Stimulated activated effector memory CD8-positive, alpha-beta T cell treated with anti-CD3 and anti-CD28 coated beads, Interleukin-12 subunit alpha, Interleukin-12 subunit beta, amount 100 ng/mL, for 72 hours (primary cell): ENCODE measurements around the gene PLXDC2.

Source experiments
- ATAC-seq: fragments of 150-1000 bp; cut with Tn5 transposase; 2 replicates; pipeline ENCODE4 v1.10.0; 2021
- DNase-seq, 2 donors: peaks; one replicate each; pipeline ENCODE4 v3.0.0; 2021 to 2022; ENCODE audit warnings: low spot score in 2 of 2
- H3K27ac Mint-ChIP-seq: one replicate; pipeline ENCODE4 v1.8.0; 2022; ENCODE audit warnings: mild to moderate bottlenecking, mixed read lengths
- H3K36me3 Mint-ChIP-seq: one replicate; pipeline ENCODE4 v1.8.0; 2022; ENCODE audit warnings: mild to moderate bottlenecking, mixed read lengths
- H3K4me1 Mint-ChIP-seq: one replicate; pipeline ENCODE4 v1.8.0; 2022; ENCODE audit warnings: mixed read lengths
- H3K4me3 Mint-ChIP-seq: one replicate; pipeline ENCODE4 v1.8.0; 2022; ENCODE audit warnings: mild to moderate bottlenecking, mixed read lengths
- H3K9me3 Mint-ChIP-seq: one replicate; pipeline ENCODE4 v1.8.0; 2022; ENCODE audit warnings: mixed read lengths

The PLXDC2 gene

GRCh38 chr10:20088061-20088701, 271.9 kb downstream of the PLXDC2 start:
- ATAC-seq (no peak), DNase-seq (no peak)
- Mint-ChIP-seq H3K9me3 (peaks cover 20% of the 10 kb centered on the region), H3K4me1 (no peaks in the 10 kb centered on the region), H3K27ac (no peak overlapping the region), H3K36me3 (no peaks in the 10 kb centered on the region), H3K4me3 (no peak overlapping the region)

- Mint-ChIP-seq H3K4me1 (no peaks in the 10 kb centered on the region), H3K9me3 (peaks cover 17% of the 10 kb centered on the region), H3K4me3 (no peak overlapping the region), H3K36me3 (no peaks in the 10 kb centered on the region), H3K27ac (no peak overlapping the region)
- ATAC-seq (no peak), DNase-seq (no peak)
Measured at GRCh38 chr10:20089879-20090278, 273.6 kb downstream of the PLXDC2 start.

GRCh38 chr10:20090831-20091230, 274.6 kb downstream of the PLXDC2 start:
- Mint-ChIP-seq H3K4me1 (no peaks in the 10 kb centered on the region), H3K4me3 (no peak overlapping the region), H3K9me3 (peaks cover 22% of the 10 kb centered on the region), H3K27ac (no peak overlapping the region), H3K36me3 (no peaks in the 10 kb centered on the region)
- ATAC-seq (no peak), DNase-seq (no peak)

- no peak for ATAC-seq
- Mint-ChIP-seq H3K4me3 (no peak overlapping the region), H3K36me3 (no peaks in the 10 kb centered on the region), H3K9me3 (peaks cover 26% of the 10 kb centered on the region), H3K27ac (no peak overlapping the region), H3K4me1 (no peaks in the 10 kb centered on the region)
- DNase-seq, result no peak
Measured at GRCh38 chr10:20091698-20092097, 275.5 kb downstream of the PLXDC2 start.

GRCh38 chr10:20093600-20093999, 277.4 kb downstream of the PLXDC2 start:
- DNase-seq (no peak), ATAC-seq (no peak)
- Mint-ChIP-seq H3K4me3 (no peak overlapping the region), H3K27ac (no peak overlapping the region), H3K4me1 (no peaks in the 10 kb centered on the region), H3K36me3 (no peaks in the 10 kb centered on the region), H3K9me3 (peaks cover 22% of the 10 kb centered on the region)

- H3K4me1 Mint-ChIP-seq, result no peaks in the 10 kb centered on the region
- peaks cover 24% of the 10 kb centered on the region for H3K9me3 Mint-ChIP-seq
- H3K27ac Mint-ChIP-seq, result no peak overlapping the region
- DNase-seq (no peak), ATAC-seq (no peak)
- no peak overlapping the region for H3K4me3 Mint-ChIP-seq
- no peaks in the 10 kb centered on the region for H3K36me3 Mint-ChIP-seq
Measured at GRCh38 chr10:20094226-20094976, 278.2 kb downstream of the PLXDC2 start.

GRCh38 chr10:20100171-20100570, 283.9 kb downstream of the PLXDC2 start:
- Mint-ChIP-seq H3K27ac (no peak overlapping the region), H3K4me3 (no peak overlapping the region), H3K4me1 (no peaks in the 10 kb centered on the region), H3K36me3 (no peaks in the 10 kb centered on the region), H3K9me3 (peaks cover 19% of the 10 kb centered on the region)
- no peak for DNase-seq
- ATAC-seq, result no peak

- H3K9me3 Mint-ChIP-seq, result peaks cover 10% of the 10 kb centered on the region
- ATAC-seq (no peak), DNase-seq (no peak)
- H3K27ac Mint-ChIP-seq, result no peak overlapping the region
- H3K36me3 Mint-ChIP-seq, result no peaks in the 10 kb centered on the region
- H3K4me3 Mint-ChIP-seq, result no peak overlapping the region
- H3K4me1 Mint-ChIP-seq, result no peaks in the 10 kb centered on the region
Measured at GRCh38 chr10:20105236-20105635, 289.0 kb downstream of the PLXDC2 start.

- Mint-ChIP-seq H3K9me3 (peaks cover 10% of the 10 kb centered on the region), H3K4me3 (no peak overlapping the region), H3K27ac (no peak overlapping the region), H3K4me1 (no peaks in the 10 kb centered on the region), H3K36me3 (no peaks in the 10 kb centered on the region)
- DNase-seq, result no peak
- no peak for ATAC-seq
Measured at GRCh38 chr10:20105931-20106330, 289.7 kb downstream of the PLXDC2 start.

- Mint-ChIP-seq H3K27ac (no peak overlapping the region), H3K9me3 (peaks cover 7% of the 10 kb centered on the region), H3K36me3 (no peaks in the 10 kb centered on the region), H3K4me3 (no peak overlapping the region), H3K4me1 (no peaks in the 10 kb centered on the region)
- no peak for DNase-seq
- ATAC-seq, result no peak
Measured at GRCh38 chr10:20108021-20108420, 291.8 kb downstream of the PLXDC2 start.

GRCh38 chr10:20109613-20110012, 293.4 kb downstream of the PLXDC2 start:
- no peaks in the 10 kb centered on the region for H3K36me3 Mint-ChIP-seq
- ATAC-seq (no peak), DNase-seq (no peak)
- no peaks in the 10 kb centered on the region for H3K4me1 Mint-ChIP-seq
- H3K4me3 Mint-ChIP-seq, result no peak overlapping the region
- H3K27ac Mint-ChIP-seq, result no peak overlapping the region
- peaks cover 12% of the 10 kb centered on the region for H3K9me3 Mint-ChIP-seq

GRCh38 chr10:20110125-20111100, 294.2 kb downstream of the PLXDC2 start:
- peaks cover 12% of the 10 kb centered on the region for H3K9me3 Mint-ChIP-seq
- ATAC-seq (no peak), DNase-seq (no peak)
- H3K27ac Mint-ChIP-seq, result no peak overlapping the region
- H3K4me1 Mint-ChIP-seq, result no peaks in the 10 kb centered on the region
- no peaks in the 10 kb centered on the region for H3K36me3 Mint-ChIP-seq
- no peak overlapping the region for H3K4me3 Mint-ChIP-seq

GRCh38 chr10:20114179-20114578, 297.9 kb downstream of the PLXDC2 start:
- Mint-ChIP-seq H3K36me3 (no peaks in the 10 kb centered on the region), H3K4me1 (no peaks in the 10 kb centered on the region), H3K27ac (no peak overlapping the region), H3K9me3 (peaks cover 18% of the 10 kb centered on the region), H3K4me3 (no peak overlapping the region)
- ATAC-seq, result no peak
- DNase-seq, result no peak

- peaks cover 21% of the 10 kb centered on the region for H3K9me3 Mint-ChIP-seq
- DNase-seq, result no peak
- H3K36me3 Mint-ChIP-seq, result no peaks in the 10 kb centered on the region
- H3K27ac Mint-ChIP-seq, result no peak overlapping the region
- H3K4me1 Mint-ChIP-seq, result no peaks in the 10 kb centered on the region
- H3K4me3 Mint-ChIP-seq, result no peak overlapping the region
- no peak for ATAC-seq
Measured at GRCh38 chr10:20115894-20116293, 299.7 kb downstream of the PLXDC2 start.

GRCh38 chr10:20117471-20117870, 301.2 kb downstream of the PLXDC2 start:
- Mint-ChIP-seq H3K4me3 (no peak overlapping the region), H3K4me1 (no peaks in the 10 kb centered on the region), H3K27ac (no peak overlapping the region), H3K36me3 (no peaks in the 10 kb centered on the region), H3K9me3 (peaks cover 28% of the 10 kb centered on the region)
- ATAC-seq, result no peak
- no peak for DNase-seq
